Spleen (tissue), 11 donors: Measurements from ENCODE around the gene CADPS2. TPM values are rescaled to one million over a fixed set of nuclear protein-coding genes. Genes with fewer than 3 reads are reported as not detected.

Source experiments
- DNase-seq: peaks from one replicate; pipeline ENCODE4 v3.0.0-alpha.2; 2020
- H3K27ac ChIP-seq, 8 donors: fragments of 200-600 bp; sonication (generic) in 7 of 8; 1 replicate in 4 of 8; 2 replicates in 4 of 8; pipeline versions ENCODE4 v1.5.0 to v1.8.0; 2016 to 2021; ENCODE audit warnings: inconsistent platforms in 4 of 8, mild to moderate bottlenecking in 4 of 8, moderate library complexity in 1 of 8
- H3K27me3 ChIP-seq, 7 donors: fragments of 200-600 bp; sonication (generic) in 6 of 7; replicated peaks in 1 of 7; 1 replicate in 4 of 7; 2 replicates in 3 of 7; pipeline versions ENCODE4 v1.5.0 to v1.8.0; 2016 to 2021; ENCODE audit warnings: inconsistent platforms in 3 of 7, mild to moderate bottlenecking in 1 of 7
- H3K36me3 ChIP-seq, 6 donors: fragments of 200-600 bp; sonication (generic) in 5 of 6; 1 replicate in 4 of 6; 2 replicates in 2 of 6; pipeline versions ENCODE4 v1.5.0 to v1.8.0; 2016 to 2021; ENCODE audit warnings: inconsistent platforms in 2 of 6
- H3K4me1 ChIP-seq, 6 donors: fragments of 200-600 bp; sonication (generic) in 5 of 6; 1 replicate in 3 of 6; 2 replicates in 3 of 6; pipeline versions ENCODE4 v1.5.0 to v1.8.0; 2016 to 2021; ENCODE audit warnings: inconsistent platforms in 3 of 6
- H3K4me3 ChIP-seq, 8 donors: fragments of 200-600 bp; sonication (generic) in 7 of 8; 1 replicate in 4 of 8; 2 replicates in 4 of 8; pipeline versions ENCODE4 v1.5.0 to v1.8.0; 2016 to 2021; ENCODE audit warnings: inconsistent platforms in 4 of 8, mild to moderate bottlenecking in 4 of 8, moderate library complexity in 2 of 8
- H3K9me3 ChIP-seq, 8 donors: fragments of 200-600 bp; sonication (generic) in 7 of 8; 1 replicate in 4 of 8; 2 replicates in 4 of 8; pipeline versions ENCODE4 v1.5.0 to v1.8.0; 2016 to 2021; ENCODE audit warnings: inconsistent platforms in 4 of 8
- POLR2A ChIP-seq, 3 donors: fragments of 450-650 bp; IDR thresholded peaks; one replicate each; pipeline ENCODE4 v1.5.1; 2017; ENCODE audit warnings: antibody characterized with exemption in 3 of 3, mild to moderate bottlenecking in 1 of 3
- POLR2AphosphoS5 ChIP-seq, 3 donors: sonication (generic); formaldehyde crosslinking; IDR thresholded peaks; one replicate each; pipeline ENCODE4 v1.5.1; 2017; ENCODE audit warnings: antibody characterized with exemption in 3 of 3
- WGBS, 5 donors: extraction: QIAGEN DNeasy Blood & Tissue Kit in 3 of 5; methylation state at CpG; one replicate each; pipeline versions ENCODE4 v1.1.5 to v1.1.7; 2013 to 2018; 5-methylcytosine and 5-hydroxymethylcytosine counted together
- intact Hi-C: fragments of 100-400 bp; cut with DNase I; formaldehyde crosslinking; loops from one replicate; pipeline ENCODE4 v1.15.0; 2023; ENCODE audit warnings: low total_unique reads
- polyA plus RNA-seq, 3 donors: library from polyadenylated mRNA; stranded (reverse); fragments of 200-250 nt; gene quantifications; one replicate each; pipeline ENCODE4 v1.2.1, GENCODE V29; 2013
- total RNA-seq, 7 donors: library from RNA; depleted of rRNA in 3 of 7; stranded (reverse); fragments of >200 nt in 3 of 7; fragmentation: NEBNext Ultra II Directional in 4 of 7; extraction: Animal tissue kit (Norgen Biotek cat#: 25700) in 4 of 7; gene quantifications; one replicate each; pipeline versions ENCODE4 v1.1.0 to v1.2.1, GENCODE V29; 2016 to 2021
- TF ChIP-seq, protein P1 (sequence below), 11 experiments: fragments of 200-600 bp in 7 of 11; fragments of 450-650 bp in 4 of 11; sonication (generic) in 4 of 11; IDR thresholded peaks in 8 of 11; conservative IDR thresholded peaks in 3 of 11; 1 replicate in 7 of 11; 2 replicates in 4 of 11; pipeline versions ENCODE4 v1.4.0 to v1.8.0; 2016 to 2021; ENCODE audit warnings: antibody characterized with exemption in 11 of 11, inconsistent platforms in 4 of 11, mild to moderate bottlenecking in 1 of 11
- donor health status: healthy with polysubstance abuse.
- donor health status: DM: no; HTN: no; CAD: no; lungs with moderate emphysema.
- donor health status: DM: no; HTN: no; CAD: no.
- donor health status: Bipolar disorder and iron deficiency.
- donor health status: healthy.
- donor health status: DM: no; HTN: no; CAD: no.
- donor health status: DM: yes; HTN: yes; CAD: no.

CADPS2 gene
- total and polyA plus RNA-seq, 10 donors = 2.4 to 19.3 (median 11.7) TPM

GRCh38 chr7:122463631-122464030 lies 422.6 kb downstream of the CADPS2 start:
- TF ChIP-seq, protein P1, sequence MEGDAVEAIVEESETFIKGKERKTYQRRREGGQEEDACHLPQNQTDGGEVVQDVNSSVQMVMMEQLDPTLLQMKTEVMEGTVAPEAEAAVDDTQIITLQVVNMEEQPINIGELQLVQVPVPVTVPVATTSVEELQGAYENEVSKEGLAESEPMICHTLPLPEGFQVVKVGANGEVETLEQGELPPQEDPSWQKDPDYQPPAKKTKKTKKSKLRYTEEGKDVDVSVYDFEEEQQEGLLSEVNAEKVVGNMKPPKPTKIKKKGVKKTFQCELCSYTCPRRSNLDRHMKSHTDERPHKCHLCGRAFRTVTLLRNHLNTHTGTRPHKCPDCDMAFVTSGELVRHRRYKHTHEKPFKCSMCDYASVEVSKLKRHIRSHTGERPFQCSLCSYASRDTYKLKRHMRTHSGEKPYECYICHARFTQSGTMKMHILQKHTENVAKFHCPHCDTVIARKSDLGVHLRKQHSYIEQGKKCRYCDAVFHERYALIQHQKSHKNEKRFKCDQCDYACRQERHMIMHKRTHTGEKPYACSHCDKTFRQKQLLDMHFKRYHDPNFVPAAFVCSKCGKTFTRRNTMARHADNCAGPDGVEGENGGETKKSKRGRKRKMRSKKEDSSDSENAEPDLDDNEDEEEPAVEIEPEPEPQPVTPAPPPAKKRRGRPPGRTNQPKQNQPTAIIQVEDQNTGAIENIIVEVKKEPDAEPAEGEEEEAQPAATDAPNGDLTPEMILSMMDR (IDR thresholded peaks at IDR 0.05 in 8 of 11, conservative IDR thresholded peaks at IDR 0.05 in 3 of 11) = no peak
- no peak for TF ChIP-seq POLR2AphosphoS5 (IDR thresholded peaks at IDR 0.05)
- TF ChIP-seq POLR2A (IDR thresholded peaks at IDR 0.05) = no peak
- no peaks in the 10 kb centered on the region for H3K36me3 ChIP-seq
- H3K9me3 ChIP-seq = no peaks in the 10 kb centered on the region
- no peak overlapping the region for H3K27ac ChIP-seq
- DNase-seq = no peak
- intact Hi-C loops = no loop called here
- H3K4me1 ChIP-seq = no peaks in the 10 kb centered on the region
- H3K4me3 ChIP-seq = no peak overlapping the region
- no peaks in the 10 kb centered on the region for H3K27me3 ChIP-seq
- WGBS, 5 donors = 58 to 75% (median 63%) methylated on average over 1 of the region's 1 CpG

GRCh38 chr7:122460936-122461335 lies 425.3 kb downstream of the CADPS2 start:
- Histone ChIP-seq H3K4me1 (no peaks in the 10 kb centered on the region), H3K36me3 (no peaks in the 10 kb centered on the region), H3K27ac (no peak overlapping the region), H3K4me3 (no peak overlapping the region), H3K9me3 (no peaks in the 10 kb centered on the region), H3K27me3 (no peaks in the 10 kb centered on the region)
- DNase-seq = no peak
- intact Hi-C loops = no loop called here
- 69 to 79% (median 71%) methylated on average over 2 of the region's 2 CpGs for WGBS, 5 donors
- TF ChIP-seq POLR2AphosphoS5 (IDR thresholded peaks at IDR 0.05) (no peak), POLR2A (IDR thresholded peaks at IDR 0.05) (no peak)
- TF ChIP-seq, protein P1 (IDR thresholded peaks at IDR 0.05 in 8 of 11, conservative IDR thresholded peaks at IDR 0.05 in 3 of 11) = no peak

- no peak for DNase-seq
- TF ChIP-seq POLR2A (IDR thresholded peaks at IDR 0.05) (no peak), POLR2AphosphoS5 (IDR thresholded peaks at IDR 0.05) (no peak)
- TF ChIP-seq, protein P1 (IDR thresholded peaks at IDR 0.05 in 8 of 11, conservative IDR thresholded peaks at IDR 0.05 in 3 of 11) = no peak
- Histone ChIP-seq H3K27ac (no peak overlapping the region), H3K4me3 (no peak overlapping the region), H3K4me1 (no peaks in the 10 kb centered on the region), H3K27me3 (no peaks in the 10 kb centered on the region), H3K36me3 (no peaks in the 10 kb centered on the region), H3K9me3 (no peaks in the 10 kb centered on the region)
- intact Hi-C loops = no loop called here
- 42 to 71% (median 59%) methylated on average over 3 of the region's 3 CpGs for WGBS, 5 donors
Observed at GRCh38 chr7:122457969-122458368, 428.3 kb downstream of the CADPS2 start.

GRCh38 chr7:122457325-122457724 lies 428.9 kb downstream of the CADPS2 start:
- H3K4me3 ChIP-seq = no peak overlapping the region
- H3K4me1 ChIP-seq = no peaks in the 10 kb centered on the region
- DNase-seq = no peak
- H3K36me3 ChIP-seq = no peaks in the 10 kb centered on the region
- intact Hi-C loops = no loop called here
- TF ChIP-seq, protein P1 (IDR thresholded peaks at IDR 0.05 in 8 of 11, conservative IDR thresholded peaks at IDR 0.05 in 3 of 11) = no peak
- TF ChIP-seq POLR2AphosphoS5 (IDR thresholded peaks at IDR 0.05) (no peak), POLR2A (IDR thresholded peaks at IDR 0.05) (no peak)
- no peaks in the 10 kb centered on the region for H3K27me3 ChIP-seq
- no peaks in the 10 kb centered on the region for H3K9me3 ChIP-seq
- 85 to 91% (median 89%) methylated on average over 3 of the region's 3 CpGs for WGBS, 5 donors
- no peak overlapping the region for H3K27ac ChIP-seq
